HFF-Myc (cell line): ENCODE data around the gene MRGPRX1.

Experiments
- DNase-seq: peaks from one replicate; pipeline ENCODE4 v3.0.0-alpha.2; 2011; ENCODE audit warnings: low read depth; ENCODE audit errors: extremely low read depth
- H3K4me3 ChIP-seq: replicated peaks from 2 replicates; pipeline ENCODE4 v1.5.1; 2011; ENCODE audit warnings: low read depth, mild to moderate bottlenecking, control low read depth, low read length
- TF ChIP-seq, protein P1 (sequence below): IDR thresholded peaks from 2 replicates; pipeline ENCODE4 v1.5.1; 2012; ENCODE audit warnings: mild to moderate bottlenecking, low read depth, low read length, control low read depth; ENCODE audit errors: missing control alignments

MRGPRX1 gene

DNA sequence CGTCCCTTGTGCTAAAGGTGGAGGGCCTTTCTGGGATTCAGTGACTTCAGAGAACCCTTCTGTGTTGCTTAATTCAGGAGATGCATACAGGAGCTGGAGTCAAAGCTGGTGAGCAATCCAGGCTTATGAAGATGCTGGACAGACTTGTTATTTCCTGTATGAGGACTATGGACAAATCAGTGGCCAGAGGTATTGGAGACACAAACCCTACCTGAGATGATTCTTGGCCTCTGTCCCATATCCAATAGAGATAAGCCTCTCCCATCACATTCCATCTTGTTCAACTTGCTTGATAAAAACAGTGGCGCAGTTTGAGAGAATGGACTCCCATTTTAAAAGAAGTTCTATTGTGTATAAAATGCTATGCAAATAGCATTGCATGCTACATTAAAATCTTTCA, at the start of gene MRGPRX1:
Gene MRGPRX1 (minus strand): TSS at position 101 of the 400 bp plus-strand sequence. CDS start 4,630 bp downstream, outside the sequence.
- DNase-seq = no peak
- no peak within 1 kb of the TSS for H3K4me3 ChIP-seq
- TF ChIP-seq, protein P1, sequence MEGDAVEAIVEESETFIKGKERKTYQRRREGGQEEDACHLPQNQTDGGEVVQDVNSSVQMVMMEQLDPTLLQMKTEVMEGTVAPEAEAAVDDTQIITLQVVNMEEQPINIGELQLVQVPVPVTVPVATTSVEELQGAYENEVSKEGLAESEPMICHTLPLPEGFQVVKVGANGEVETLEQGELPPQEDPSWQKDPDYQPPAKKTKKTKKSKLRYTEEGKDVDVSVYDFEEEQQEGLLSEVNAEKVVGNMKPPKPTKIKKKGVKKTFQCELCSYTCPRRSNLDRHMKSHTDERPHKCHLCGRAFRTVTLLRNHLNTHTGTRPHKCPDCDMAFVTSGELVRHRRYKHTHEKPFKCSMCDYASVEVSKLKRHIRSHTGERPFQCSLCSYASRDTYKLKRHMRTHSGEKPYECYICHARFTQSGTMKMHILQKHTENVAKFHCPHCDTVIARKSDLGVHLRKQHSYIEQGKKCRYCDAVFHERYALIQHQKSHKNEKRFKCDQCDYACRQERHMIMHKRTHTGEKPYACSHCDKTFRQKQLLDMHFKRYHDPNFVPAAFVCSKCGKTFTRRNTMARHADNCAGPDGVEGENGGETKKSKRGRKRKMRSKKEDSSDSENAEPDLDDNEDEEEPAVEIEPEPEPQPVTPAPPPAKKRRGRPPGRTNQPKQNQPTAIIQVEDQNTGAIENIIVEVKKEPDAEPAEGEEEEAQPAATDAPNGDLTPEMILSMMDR = no peak

DNA sequence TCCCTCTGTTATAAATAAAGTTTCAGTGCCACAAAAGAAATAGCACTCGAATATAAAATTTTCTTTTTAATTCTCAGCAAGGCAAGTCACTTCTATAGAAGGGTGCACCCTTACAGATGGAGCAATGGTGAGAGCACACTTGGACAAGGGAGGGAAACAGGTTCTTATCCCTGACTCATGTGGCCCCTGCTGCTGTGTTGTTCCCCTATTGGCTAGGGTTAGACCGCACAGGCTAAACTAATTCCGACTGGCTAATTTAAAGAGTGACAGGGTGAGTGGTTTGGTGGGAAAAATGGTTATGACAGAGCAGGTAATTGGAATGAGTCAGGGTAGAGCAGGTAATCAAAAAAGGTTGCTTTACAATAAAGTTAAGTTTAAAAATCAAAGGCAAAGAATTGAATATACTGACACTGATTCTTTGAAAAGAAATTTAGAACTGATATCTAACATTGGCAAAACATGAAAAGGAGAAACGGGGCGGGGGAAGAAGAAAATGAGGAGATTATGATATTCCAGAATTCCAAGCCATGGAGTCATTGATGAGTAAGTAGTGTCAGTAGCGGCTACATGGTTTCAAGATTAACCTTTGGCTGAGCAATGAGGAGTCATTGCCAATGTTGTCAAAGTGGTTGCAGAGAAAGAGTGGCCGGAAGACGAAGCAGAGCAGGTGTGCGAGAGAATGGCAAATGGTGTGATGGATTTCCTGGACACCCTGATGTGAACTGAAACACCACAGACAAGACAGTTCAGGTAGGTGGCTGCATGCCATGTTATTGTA, 48.4 kb upstream of the MRGPRX1 start:
- TF ChIP-seq, protein P1 = no peak
- H3K4me3 ChIP-seq = no peak overlapping the region
- DNase-seq = no peak

- TF ChIP-seq, protein P1 = no peak
- no peak for DNase-seq
- no peak overlapping the region for H3K4me3 ChIP-seq
Observed at GRCh38 chr11:18986744-18987143, 47.5 kb upstream of the MRGPRX1 start.

GRCh38 chr11:18981897-18982296, 42.7 kb upstream of the MRGPRX1 start:
- TF ChIP-seq, protein P1 = no peak
- no peak overlapping the region for H3K4me3 ChIP-seq
- DNase-seq = no peak

GRCh38 chr11:18974192-18974591, 35.0 kb upstream of the MRGPRX1 start:
- DNase-seq = no peak
- TF ChIP-seq, protein P1 = no peak
- no peak overlapping the region for H3K4me3 ChIP-seq

GRCh38 chr11:18972336-18972735, 33.1 kb upstream of the MRGPRX1 start:
- DNase-seq = no peak
- TF ChIP-seq, protein P1 = no peak
- H3K4me3 ChIP-seq = no peak overlapping the region

DNA sequence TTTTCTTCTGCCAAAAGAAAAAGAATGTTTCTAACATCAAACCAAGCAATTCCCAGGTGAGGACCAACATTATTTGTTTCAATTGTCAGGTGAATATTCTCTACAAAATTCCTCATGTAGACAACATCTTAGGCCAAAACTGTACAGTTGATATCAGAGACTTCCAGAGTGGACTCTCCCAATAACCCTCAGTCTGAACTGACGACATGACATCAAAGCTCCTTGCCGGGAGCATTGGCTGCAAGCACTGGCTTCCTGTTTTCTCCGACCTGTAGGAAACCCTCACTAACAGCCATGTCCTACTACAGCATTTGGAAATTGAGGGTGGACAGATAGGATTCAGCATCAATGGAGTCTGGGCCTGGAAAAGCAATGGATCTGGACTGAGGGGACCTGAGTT, 30.5 kb upstream of the MRGPRX1 start:
- DNase-seq = no peak
- TF ChIP-seq, protein P1 = no peak
- H3K4me3 ChIP-seq = no peak overlapping the region
